GM11168 (cell line): ENCODE data around the gene HSP90AA1.
"Not testable (repeated sequence)": the region's sequence is repeated elsewhere in the genome, so short reads cannot be mapped to it uniquely, and the experiment has no call there.

Source experiments
- in situ Hi-C: fragments of 300-500 bp; cut with MboI; formaldehyde crosslinking; loops from one replicate; pipeline ENCODE4 v1.12.0; 2022; ENCODE audit warnings: low sequenced_read_pairs; ENCODE audit not compliant: unreplicated experiment

The HSP90AA1 gene

DNA sequence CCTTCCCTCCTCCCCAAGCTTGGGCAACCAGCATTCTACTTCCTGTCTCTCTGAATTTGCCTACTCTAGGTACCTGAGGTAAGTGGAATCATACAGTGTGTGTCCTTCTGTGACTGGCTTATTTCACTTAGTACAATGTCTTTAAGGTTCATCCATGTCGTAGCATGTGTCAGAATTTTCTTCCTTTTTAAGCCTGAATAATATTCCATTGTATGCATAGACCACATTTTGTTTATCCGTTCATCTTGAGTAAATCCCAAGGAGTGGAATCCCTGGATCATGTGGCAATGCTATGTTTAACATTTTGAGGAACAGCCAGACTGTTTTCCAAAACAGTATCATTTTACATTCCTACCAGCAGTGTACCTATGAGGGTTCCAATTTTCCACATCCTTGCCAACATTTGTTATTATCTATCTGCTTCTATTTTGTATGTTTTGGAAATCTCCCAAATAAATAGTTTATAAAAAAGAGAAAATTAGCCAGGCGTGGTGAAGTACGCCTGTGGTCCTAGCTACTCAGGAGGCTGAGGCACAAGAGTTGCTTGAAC, 12.4 kb downstream of the HSP90AA1 start:
- in situ Hi-C loops, result no loop called here

DNA sequence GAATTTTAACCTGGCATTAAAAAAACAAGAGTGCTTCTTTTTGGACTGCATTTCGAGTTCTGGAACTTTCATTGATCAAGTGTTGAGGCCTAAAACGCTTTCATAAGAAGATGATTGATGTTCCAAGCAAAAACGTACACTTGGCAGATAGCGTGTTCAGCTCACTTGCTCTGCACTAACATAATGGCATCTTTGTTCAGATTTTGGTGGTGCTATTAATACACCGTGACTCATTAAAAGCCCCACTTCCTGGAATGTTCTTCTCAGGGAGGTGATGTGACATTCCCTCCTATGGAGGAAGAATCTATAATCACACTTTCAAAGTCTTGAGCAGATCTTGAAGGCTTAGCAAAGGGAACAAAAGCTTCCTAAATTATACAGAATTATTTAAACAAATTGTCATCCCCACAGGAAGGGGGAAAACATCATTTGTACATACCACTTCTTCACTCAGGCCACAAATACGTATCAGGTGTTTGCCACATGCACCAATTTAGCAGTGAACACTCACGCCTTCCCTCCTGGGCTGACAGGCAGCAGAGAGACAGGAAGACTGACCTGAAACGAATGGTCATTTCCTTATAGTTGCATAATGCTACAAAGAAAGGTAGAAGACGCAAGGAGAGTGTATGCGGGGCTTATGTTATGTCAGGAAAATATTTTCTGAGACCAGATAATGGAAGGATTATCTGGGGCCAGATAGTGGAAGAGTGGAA, 15.4 kb downstream of the HSP90AA1 start:
- in situ Hi-C loops, result no loop called here

GRCh38 chr14:102066041-102066451, 20.8 kb downstream of the HSP90AA1 start:
- in situ Hi-C loops, result no loop called here

DNA sequence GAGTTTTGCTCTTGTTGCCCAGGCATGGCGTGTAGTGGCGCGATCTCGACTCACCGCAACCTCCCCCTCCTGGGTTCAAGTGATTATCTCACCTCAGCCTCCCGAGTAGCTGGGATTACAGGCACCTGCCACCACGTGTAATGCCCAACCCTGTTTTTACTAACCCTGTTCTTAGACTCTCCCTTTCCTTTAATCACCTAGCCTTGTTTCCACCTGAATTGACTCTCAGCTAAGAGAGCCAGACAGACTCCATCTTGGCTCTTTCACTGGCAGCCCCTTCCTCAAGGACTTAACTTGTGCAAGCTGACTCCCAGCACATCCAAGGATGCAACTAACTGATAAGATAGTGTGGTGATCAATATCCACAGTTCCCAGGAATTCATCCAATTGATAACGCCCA, 22.3 kb downstream of the HSP90AA1 start:
- in situ Hi-C loops, result not testable (repeated sequence)

- in situ Hi-C loops, result no loop called here
Measured at GRCh38 chr14:102063808-102064429, 22.9 kb downstream of the HSP90AA1 start.

GRCh38 chr14:102063109-102063807, 23.6 kb downstream of the HSP90AA1 start:
- in situ Hi-C loops, result no loop called here

GRCh38 chr14:102058961-102059360, 27.9 kb downstream of the HSP90AA1 start:
- in situ Hi-C loops, result no loop called here

DNA sequence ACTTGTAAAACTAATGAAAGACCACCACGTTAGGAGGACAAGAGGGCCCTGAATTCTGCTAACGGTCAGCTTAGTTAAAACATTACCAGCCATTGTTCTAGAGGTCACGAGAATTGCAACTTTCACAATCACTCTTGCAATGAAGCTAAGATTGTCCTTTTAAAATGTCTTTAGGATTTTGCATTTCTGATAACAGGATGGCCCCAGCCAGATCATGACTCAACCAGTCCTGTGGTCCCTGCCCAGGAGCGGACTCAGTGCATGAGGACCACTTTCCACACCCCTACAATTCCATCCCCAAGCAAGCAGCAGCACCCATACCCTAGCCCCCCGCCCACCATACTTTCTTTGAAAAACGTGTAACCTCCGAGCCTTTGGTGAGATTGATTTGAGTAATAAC, 28.7 kb downstream of the HSP90AA1 start:
- in situ Hi-C loops, result no loop called here

DNA sequence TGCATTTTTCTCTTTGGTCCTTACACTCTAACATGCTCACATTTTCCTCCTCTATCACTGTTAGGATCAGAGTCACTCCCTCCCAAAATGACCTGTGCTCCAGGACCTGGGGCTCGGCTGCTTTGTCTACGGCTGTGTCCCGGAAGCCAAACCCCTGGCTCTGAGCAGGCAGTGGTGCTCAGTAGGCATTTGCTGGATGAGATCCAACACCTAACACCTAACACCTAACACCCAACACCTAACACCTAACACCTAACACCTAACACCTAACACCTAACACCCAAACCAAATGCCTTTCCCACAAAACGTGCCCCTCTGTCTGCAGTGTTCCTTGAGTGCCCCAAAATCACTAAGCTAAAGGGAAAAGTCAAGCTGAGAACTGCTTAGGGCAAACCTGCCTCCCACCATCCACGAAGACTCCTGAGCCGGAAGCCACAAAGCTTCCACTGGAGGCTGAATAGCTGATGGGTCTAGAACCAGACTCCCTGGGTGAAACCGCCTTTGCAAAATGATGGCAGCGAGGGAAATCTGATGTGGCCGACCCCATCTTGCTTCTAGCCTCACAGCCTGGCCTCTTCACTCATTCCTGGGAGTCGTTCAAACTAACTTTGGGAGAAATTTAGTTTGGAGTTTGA, 29.2 kb downstream of the HSP90AA1 start:
- in situ Hi-C loops, result no loop called here

- in situ Hi-C loops, result no loop called here
Measured at GRCh38 chr14:102056694-102057442, 30.0 kb downstream of the HSP90AA1 start.

DNA sequence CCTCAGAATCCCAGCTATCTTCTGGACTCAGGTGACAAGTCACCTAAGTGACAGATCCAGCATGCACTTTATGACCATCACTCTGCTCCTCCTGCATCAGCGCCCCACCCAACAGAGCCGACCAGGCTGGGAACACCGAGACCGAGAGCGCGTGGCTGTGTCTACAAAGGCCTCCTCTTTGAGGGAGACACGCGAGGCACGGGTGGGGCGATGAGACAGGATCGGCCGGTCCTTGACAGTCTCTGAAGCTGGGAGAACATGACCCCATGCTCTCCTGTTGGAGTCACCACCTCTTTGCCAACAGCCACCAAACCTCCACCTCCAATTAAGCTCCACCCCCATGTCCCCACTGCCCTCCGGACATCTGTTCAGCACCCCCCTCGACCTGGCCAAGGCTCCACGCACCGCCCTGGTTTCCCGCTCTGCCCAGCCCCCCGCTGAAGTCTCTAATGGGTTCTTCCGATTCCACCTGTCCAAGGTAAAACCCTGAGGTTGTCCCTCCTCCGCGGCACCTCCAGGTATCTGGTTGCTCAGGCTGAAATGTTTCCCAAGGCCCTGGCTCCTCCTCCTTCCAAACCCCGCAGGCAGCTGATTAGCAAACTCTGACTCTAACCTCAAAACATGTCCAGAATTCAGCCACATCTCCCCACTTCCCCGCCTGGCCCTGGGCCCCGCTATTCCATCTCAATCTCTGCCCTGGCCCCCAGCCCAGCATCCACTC, 31.5 kb downstream of the HSP90AA1 start:
- in situ Hi-C loops, result no loop called here

GRCh38 chr14:102052522-102052921, 34.3 kb downstream of the HSP90AA1 start:
- in situ Hi-C loops, result no loop called here

- in situ Hi-C loops, result no loop called here
Measured at GRCh38 chr14:102050625-102051024, 36.2 kb downstream of the HSP90AA1 start.

- in situ Hi-C loops, result no loop called here
Measured at GRCh38 chr14:102050026-102050405, 36.8 kb downstream of the HSP90AA1 start.

DNA sequence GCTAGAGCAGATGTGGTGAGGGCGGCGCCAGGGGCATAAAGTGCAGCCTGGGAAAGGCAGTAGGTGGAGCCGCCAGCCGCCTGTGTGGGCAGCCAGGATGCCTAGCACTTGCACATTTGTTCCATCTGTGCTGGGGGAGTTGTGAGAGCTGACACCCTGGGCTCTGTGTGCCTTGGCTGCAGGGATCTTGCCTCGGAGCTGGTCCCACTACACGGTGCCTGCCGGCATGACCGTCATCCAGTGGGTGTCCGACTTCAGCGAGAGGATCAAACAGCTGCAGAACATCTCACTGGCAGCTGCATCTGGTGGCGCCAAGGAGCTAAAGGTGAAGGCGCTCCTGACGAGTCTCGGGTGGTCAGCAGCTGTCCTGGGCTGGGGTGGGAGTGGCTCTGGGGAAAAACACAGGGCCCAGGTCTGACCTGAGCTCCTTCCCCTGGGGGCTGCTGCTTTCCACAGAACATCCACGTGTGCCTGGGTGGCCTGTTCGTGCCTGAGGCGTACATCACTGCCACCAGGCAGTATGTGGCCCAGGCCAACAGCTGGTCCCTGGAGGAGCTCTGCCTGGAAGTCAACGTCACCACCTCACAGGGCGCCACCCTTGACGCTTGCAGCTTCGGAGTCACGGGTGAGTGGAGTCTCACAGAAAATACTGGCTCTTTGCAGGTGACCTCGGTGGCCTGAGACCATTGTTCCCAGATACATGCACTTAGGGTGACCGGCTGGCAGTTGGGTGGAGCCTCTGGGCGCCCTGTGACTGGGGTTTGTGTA, 37.4 kb downstream of the HSP90AA1 start:
- in situ Hi-C loops, result no loop called here

DNA sequence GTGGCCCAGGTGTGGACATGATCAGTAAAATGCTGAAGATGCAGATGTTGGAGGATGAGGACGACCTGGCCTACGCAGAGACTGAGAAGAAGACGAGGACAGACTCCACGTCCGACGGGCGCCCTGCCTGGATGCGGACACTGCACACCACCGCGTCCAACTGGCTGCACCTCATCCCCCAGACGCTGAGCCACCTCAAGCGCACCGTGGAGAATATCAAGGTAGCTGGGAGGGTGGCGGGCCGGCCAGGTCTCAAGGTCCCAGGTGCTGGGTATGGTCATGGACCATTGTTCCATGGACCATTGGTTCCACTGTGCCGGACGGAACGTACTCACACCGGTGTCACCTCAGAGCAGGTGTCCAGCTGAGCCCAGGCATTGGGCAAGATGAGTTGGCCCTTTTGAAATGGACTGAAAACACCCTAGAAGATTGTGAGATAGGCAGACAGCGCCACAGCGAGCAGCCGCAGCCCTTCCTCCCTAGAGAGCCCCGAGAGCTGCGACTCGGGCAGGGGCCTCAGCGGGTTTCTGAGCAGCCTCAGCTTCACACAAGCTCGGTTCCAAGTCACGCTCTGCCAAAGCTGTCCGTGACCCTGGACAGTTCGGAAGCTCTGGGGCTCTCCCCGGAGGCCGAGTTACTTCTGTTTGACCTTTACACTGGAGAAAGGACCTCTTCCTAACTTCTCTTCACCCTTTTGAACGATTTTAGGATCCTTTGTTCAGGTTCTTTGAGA, 38.9 kb downstream of the HSP90AA1 start:
- in situ Hi-C loops, result no loop called here

DNA sequence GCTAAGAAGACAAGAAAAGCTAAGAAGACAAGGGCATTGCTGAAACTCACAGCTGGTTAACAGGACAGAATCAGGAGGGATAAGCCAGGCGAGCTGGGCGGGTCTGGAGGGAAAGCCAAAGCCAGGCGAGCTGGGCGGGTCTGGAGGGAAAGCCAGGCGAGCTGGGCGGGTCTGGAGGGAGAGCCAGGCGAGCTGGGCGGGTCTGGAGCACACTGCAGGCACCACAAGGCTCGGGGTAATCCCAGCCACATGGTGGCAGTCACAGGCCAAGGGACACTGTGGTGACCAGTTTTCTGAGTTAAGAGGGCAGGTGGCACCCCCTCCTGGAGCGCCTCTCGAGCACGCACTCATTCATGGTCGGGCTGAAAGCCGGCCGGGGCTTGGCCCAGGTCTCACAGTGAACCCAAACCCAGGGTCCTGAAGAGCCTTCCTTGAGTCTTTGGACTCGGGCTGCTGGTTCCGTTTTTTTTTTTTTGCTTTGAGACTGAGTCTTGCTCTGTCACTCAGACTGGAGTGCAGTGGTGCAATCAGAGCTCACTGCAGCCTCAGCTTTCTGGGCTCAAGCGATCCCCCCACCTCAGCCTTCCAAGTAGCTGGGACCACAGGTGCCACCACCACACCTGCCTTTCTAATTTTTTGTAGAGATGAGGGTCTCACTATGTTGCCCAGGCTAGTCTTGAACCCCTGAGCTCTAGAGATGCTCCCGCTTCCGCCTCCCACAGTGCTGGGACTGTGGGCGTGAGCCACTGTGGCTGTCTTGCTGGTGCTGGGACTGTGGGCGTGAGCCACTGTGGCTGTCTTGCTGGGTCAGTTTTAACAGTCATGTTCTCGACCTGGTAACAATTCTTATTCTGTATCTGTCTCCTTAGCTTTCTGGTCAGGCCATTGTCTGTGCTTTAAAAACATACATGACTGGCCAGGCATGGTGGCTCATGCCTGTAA, 40.2 kb downstream of the HSP90AA1 start:
- in situ Hi-C loops, result no loop called here
